ENCODE results near the gene INPP5K. TPM values are rescaled to one million over a fixed set of nuclear protein-coding genes. Genes with fewer than 3 reads are reported as not detected.

The INPP5K gene
- total and polyA plus RNA-seq, 2 of the 4 experiments (the other 2 are of a cell fraction), result 14.9 to 17.4 TPM

DNA sequence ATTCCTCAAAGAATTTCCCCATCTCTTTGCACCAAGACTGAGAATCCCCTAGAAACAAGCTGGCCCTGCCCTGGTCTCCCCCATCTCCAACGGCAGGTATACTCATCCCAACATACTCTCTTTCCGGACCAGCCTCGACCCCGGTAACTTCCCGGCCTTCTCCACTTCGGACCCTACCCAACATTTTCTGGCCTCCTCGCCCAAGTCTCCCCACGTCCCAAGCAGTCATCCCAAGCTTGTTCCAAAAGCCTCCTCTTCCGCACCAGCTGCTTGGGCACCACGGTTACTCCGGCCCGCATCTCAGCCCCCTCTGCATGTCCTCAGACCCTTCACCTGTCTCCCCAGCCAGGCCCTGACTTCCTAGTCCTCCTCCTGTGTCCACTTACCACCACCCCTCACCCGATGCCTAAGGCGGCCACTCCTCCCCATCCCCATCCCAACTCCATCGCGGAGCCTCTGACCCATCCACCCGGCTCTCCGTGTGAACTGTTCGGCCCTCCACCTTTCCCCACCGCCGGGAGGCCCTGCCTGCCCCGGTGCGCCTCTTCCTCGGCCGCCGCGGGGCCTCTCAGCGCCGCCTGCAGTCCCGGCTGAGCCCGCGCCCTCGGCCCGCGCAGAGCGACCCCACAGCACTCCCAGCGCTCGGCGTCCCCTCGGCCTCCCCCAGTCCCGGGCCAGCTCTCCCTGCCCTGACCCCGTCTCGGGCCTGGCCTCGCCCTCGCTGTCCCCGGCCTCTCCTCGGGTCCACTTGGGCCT, 45.2 kb upstream of the INPP5K start:
- Histone ChIP-seq H2AK5ac (ENCODE audit: low read depth, low read length) (peak overlapping the region; percentile 58), H4K91ac (ENCODE audit: insufficient read depth, low read depth, low read length) (no peak overlapping the region; the same call in 1 of the 2 replicates), H3K9me3 (ENCODE audit: control insufficient read depth, insufficient read depth, low read length) (no peaks in the 10 kb centered on the region), H2AK9ac (replicated peaks; ENCODE audit: low read depth, low read length, poor library complexity) (peak overlapping the region; percentile 94), H4K8ac (ENCODE audit: low read depth in 2 of 2, low read length in 2 of 2) (no peak overlapping the region; a peak in 1 of 4 replicates), H2BK20ac (ENCODE audit: low read depth, low read length) (no peak overlapping the region), H3K18ac (ENCODE audit: low read depth, low read length) (no peak overlapping the region), H3K79me1 (ENCODE audit: low read depth in 1 of 2, low read length in 2 of 2) (peaks cover 5 to 52% of the 10 kb centered on the region in 2 experiments), H3K4me1 (ENCODE audit: control insufficient read depth, insufficient read depth, low read length) (peaks cover 9% of the 10 kb centered on the region; the same call in 1 of the 2 replicates), H3K56ac (ENCODE audit: extremely low read depth, insufficient read depth, low read length) (no peak overlapping the region), H4K5ac (ENCODE audit: low read depth, low read length) (no peak overlapping the region), H3K36me3 (ENCODE audit: control insufficient read depth, insufficient read depth, low read length) (peaks cover 7% of the 10 kb centered on the region; the same call in 1 of the 2 replicates), H3K4me2 (ENCODE audit: low read depth, low read length) (peak overlapping the region; percentile 97), H2BK5ac (ENCODE audit: low read depth, low read length, poor library complexity, severe bottlenecking) (peak overlapping the region; percentile 63), H3K9me1 (ENCODE audit: insufficient read depth, low read length) (peaks cover 26% of the 10 kb centered on the region), H2AFZ (replicated peaks; ENCODE audit: low read length, poor library complexity) (peak overlapping the region; percentile 84), H3K14ac (replicated peaks; ENCODE audit: low read depth, low read length) (peak overlapping the region; percentile 42), H4K20me1 (ENCODE audit: insufficient read depth, low read length) (peaks cover 51% of the 10 kb centered on the region), H2BK15ac (ENCODE audit: low read depth, low read length) (no peak overlapping the region), H3K27ac (ENCODE audit: insufficient read depth, low read length) (peak overlapping the region; percentile 77), H3K4me3 (ENCODE audit: insufficient read depth, low read depth, low read length) (peak overlapping the region; percentile 99), H3K4ac (ENCODE audit: low read depth, low read length) (peak overlapping the region; percentile 52), H3K23ac (ENCODE audit: low read depth, low read length) (peak overlapping the region; percentile 62), H3K27me3 (ENCODE audit: control insufficient read depth, insufficient read depth, low read length) (no peaks in the 10 kb centered on the region), H3K9ac (ENCODE audit: low read depth, low read length) (peak overlapping the region; percentile 90), H2BK120ac (ENCODE audit: low read depth, low read length) (no peak overlapping the region)
- in situ Hi-C loops (cut with MboI; ENCODE audit: low sequenced_read_pairs) (no loop called here), intact Hi-C loops (cut with micrococcal nuclease) (loop anchor here (5.0 kb wide), 1 partner anchor 284 kb away; the partner anchor contains the start of gene TRARG1), dilution Hi-C loops (cut with HindIII; ENCODE audit: low sequenced_read_pairs, unreplicated experiment) (no loop called here)
- CTCF ChIA-PET, result interaction anchor here (1.3 kb wide), 1 partner anchor 13 kb away, joined by 3 read pairs; no protein-coding TSS in a partner anchor
- no TSS peak for BruUV-seq (replicated peaks)
- peak; percentile 47 for ATAC-seq (ENCODE audit: low read depth)
- WGBS, 2 experiments (ENCODE audit: extremely low coverage in 2 of 2, insufficient read length in 1 of 2), result 6% methylated on average over 19 of the region's 47 CpGs; no CpG with 5 or more reads in 1 of the 2 experiments
- DNase-seq, result no peak
- POLR2A ChIA-PET (ENCODE audit: unreplicated experiment), result no interaction called here
- TF ChIP-seq CEBPB (IDR thresholded peaks at IDR 0.05; ENCODE audit: low read depth, low read length) (no peak), BHLHE40 (IDR thresholded peaks at IDR 0.05; ENCODE audit: low read depth, low read length) (no peak), RAD21 (IDR thresholded peaks at IDR 0.05; ENCODE audit: low read length) (peak; percentile 18; the same call in 1 of the 2 replicates), MAFK (IDR thresholded peaks at IDR 0.05; ENCODE audit: low read depth, low read length) (no peak), SMC3 (IDR thresholded peaks at IDR 0.05; ENCODE audit: low read depth, low read length) (0 out of 2 replicates have a peak, but pooled peaks have one; percentile 8), MAZ (IDR thresholded peaks at IDR 0.05; ENCODE audit: borderline replicate concordance, low read depth, low read length) (no peak), POLR2A (IDR thresholded peaks at IDR 0.05; ENCODE audit: low read depth, low read length) (no peak), RFX5 (IDR thresholded peaks at IDR 0.05; ENCODE audit: low read depth, low read length) (no peak), MXI1 (IDR thresholded peaks at IDR 0.05; ENCODE audit: borderline replicate concordance, low read depth, low read length) (no peak), NFE2L2 (IDR thresholded peaks at IDR 0.05; ENCODE audit: low read depth, low read length) (no peak), RCOR1 (IDR thresholded peaks at IDR 0.05; ENCODE audit: insufficient replicate concordance, low read length) (no peak)
- TF ChIP-seq, protein P1, sequence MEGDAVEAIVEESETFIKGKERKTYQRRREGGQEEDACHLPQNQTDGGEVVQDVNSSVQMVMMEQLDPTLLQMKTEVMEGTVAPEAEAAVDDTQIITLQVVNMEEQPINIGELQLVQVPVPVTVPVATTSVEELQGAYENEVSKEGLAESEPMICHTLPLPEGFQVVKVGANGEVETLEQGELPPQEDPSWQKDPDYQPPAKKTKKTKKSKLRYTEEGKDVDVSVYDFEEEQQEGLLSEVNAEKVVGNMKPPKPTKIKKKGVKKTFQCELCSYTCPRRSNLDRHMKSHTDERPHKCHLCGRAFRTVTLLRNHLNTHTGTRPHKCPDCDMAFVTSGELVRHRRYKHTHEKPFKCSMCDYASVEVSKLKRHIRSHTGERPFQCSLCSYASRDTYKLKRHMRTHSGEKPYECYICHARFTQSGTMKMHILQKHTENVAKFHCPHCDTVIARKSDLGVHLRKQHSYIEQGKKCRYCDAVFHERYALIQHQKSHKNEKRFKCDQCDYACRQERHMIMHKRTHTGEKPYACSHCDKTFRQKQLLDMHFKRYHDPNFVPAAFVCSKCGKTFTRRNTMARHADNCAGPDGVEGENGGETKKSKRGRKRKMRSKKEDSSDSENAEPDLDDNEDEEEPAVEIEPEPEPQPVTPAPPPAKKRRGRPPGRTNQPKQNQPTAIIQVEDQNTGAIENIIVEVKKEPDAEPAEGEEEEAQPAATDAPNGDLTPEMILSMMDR (conservative IDR thresholded peaks at IDR 0.05; ENCODE audit: low read depth, low read length), result peak; percentile 39
- TF ChIP-seq, protein P2, sequence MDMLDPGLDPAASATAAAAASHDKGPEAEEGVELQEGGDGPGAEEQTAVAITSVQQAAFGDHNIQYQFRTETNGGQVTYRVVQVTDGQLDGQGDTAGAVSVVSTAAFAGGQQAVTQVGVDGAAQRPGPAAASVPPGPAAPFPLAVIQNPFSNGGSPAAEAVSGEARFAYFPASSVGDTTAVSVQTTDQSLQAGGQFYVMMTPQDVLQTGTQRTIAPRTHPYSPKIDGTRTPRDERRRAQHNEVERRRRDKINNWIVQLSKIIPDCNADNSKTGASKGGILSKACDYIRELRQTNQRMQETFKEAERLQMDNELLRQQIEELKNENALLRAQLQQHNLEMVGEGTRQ (IDR thresholded peaks at IDR 0.05; ENCODE audit: low read depth, low read length), result no peak
- TF ChIP-seq, protein P3, sequence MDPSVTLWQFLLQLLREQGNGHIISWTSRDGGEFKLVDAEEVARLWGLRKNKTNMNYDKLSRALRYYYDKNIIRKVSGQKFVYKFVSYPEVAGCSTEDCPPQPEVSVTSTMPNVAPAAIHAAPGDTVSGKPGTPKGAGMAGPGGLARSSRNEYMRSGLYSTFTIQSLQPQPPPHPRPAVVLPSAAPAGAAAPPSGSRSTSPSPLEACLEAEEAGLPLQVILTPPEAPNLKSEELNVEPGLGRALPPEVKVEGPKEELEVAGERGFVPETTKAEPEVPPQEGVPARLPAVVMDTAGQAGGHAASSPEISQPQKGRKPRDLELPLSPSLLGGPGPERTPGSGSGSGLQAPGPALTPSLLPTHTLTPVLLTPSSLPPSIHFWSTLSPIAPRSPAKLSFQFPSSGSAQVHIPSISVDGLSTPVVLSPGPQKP (IDR thresholded peaks at IDR 0.05; ENCODE audit: borderline replicate concordance, low read depth, low read length), result no peak

Measured in IMR-90 (cell line).